Fibroblast of peridontal ligament (primary cell): ENCODE results near the gene CDC25B.
A peak's percentile ranks its signal among the peaks of the same experiment; 100 is the strongest.

Source experiments
- DNase-seq: peaks from one replicate; pipeline ENCODE4 v3.0.0-alpha.2; 2010; ENCODE audit errors: extremely low read depth

Gene CDC25B

DNA sequence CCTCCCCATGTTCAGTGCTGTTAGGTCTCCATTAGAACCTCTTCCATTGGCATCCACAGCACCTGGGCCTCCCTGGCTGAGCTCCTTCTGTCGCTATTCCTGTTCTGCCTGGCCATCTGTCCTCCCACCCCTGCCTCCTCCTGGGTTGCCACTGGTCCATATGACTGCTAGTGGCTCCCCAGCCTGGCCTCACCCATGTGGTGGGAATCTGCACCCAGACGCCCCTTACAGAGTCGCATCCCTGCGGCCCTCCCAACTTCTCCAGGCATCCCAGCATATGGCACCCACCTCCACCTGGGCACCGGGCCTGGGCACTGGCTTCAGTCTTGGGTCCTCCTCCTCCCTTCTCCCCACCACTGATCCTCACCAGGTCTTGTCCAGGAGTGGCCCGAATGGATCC is 7.7 kb downstream of the CDC25B start:
- DNase-seq, result no peak

DNA sequence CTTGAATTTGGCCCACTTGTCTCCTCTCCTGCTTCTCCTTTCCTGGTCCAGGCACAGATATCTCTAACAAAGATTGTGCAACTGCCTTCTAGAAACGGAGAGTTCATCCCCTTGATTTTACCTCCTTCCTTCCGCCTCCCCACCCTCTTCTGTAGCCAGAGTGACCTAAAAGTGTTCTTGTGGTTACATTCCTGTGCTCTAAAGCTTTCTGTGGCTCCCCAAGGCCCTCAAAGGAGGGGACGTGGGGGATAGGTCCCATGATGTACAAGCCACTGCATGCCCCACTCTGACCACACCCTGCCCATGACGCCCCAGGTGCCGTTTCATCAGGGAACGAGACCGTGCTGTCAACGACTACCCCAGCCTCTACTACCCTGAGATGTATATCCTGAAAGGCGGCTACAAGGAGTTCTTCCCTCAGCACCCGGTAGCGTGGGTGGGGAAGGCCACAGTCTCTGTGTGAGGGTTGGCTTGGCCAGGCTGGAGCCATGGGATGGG is 8.2 kb downstream of the CDC25B start:
- no peak for DNase-seq

DNA sequence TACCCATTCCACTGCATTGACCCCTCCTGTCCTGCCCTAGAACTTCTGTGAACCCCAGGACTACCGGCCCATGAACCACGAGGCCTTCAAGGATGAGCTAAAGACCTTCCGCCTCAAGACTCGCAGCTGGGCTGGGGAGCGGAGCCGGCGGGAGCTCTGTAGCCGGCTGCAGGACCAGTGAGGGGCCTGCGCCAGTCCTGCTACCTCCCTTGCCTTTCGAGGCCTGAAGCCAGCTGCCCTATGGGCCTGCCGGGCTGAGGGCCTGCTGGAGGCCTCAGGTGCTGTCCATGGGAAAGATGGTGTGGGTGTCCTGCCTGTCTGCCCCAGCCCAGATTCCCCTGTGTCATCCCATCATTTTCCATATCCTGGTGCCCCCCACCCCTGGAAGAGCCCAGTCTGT is 8.7 kb downstream of the CDC25B start:
- DNase-seq, result no peak

DNA sequence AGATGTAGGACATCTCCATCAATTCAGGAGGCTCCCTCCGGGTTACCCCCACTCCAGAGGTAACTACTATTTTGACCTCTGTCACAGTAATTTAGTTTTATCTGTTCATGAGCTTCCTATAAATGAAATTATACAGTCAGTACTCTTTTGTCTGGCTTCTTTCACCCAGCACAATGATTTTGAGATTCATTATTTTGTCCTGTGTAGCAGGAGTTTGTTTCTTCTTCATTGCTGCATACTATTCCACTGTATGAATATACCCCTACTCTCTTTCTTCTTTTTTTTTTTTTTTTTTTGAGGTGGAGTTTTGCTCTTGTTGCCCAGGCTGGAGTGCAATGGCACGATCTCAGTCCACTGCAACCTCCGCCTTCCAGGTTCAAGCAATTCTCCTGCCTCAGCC is 12.4 kb downstream of the CDC25B start:
- DNase-seq, result no peak

DNA sequence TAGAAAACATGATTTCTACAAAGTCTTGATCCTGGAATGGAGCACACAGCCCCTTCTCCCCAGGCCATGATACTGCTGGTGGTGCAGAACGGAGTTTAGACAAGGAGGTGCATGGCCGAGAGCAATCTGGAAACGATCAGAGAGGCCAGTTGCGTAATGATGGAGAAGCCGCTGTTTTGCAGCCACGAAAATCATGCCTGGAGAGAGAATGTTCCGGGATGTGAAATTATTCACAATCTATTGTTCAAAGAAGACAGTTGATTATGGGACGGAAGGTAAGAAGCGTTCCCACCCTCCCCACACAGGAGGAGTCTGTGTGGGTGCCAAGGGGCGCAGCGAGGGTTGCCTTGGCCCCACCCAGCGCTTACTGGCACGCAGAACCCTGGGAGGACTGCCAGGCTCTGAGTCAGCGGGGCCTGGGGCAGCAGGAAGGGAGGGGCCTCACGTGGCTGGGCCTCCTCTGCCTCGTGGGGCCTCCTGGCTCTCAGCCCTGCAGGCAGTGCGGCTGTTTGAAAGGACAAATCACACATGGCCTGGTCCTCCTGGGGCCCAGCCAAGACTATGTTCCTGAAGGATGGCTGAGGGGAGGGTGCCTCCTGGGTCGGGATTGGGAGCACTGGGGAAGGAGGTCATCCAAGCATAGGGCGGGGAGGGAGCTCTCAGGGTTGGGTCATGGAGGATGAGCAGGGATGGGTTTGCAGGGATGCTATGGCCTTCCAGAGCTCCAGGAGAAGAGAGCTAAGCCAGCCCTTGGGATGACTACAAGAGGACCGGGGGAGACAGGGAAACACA is 15.6 kb downstream of the CDC25B start:
- DNase-seq, result peak; percentile 99

DNA sequence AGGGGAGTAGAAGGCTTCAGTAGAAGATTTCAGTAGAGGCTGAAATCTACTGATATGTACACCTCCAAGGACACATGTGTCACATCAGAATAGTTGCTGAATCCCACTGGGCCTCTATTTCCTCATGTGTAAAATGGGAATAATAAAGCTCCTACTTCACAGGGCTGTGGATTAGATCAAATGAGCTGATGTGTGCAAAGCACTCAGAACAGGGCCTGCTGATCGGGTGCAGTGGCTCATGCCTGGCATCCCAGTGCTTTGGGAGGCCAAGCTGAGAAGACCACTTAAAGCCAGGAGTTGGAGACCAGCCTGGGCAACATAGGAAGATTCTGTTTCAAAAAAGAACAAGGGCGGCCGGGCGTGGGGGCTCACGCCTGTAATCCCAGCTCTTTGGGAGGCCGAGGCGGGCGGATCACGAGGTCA is 16.2 kb downstream of the CDC25B start:
- no peak for DNase-seq

DNA sequence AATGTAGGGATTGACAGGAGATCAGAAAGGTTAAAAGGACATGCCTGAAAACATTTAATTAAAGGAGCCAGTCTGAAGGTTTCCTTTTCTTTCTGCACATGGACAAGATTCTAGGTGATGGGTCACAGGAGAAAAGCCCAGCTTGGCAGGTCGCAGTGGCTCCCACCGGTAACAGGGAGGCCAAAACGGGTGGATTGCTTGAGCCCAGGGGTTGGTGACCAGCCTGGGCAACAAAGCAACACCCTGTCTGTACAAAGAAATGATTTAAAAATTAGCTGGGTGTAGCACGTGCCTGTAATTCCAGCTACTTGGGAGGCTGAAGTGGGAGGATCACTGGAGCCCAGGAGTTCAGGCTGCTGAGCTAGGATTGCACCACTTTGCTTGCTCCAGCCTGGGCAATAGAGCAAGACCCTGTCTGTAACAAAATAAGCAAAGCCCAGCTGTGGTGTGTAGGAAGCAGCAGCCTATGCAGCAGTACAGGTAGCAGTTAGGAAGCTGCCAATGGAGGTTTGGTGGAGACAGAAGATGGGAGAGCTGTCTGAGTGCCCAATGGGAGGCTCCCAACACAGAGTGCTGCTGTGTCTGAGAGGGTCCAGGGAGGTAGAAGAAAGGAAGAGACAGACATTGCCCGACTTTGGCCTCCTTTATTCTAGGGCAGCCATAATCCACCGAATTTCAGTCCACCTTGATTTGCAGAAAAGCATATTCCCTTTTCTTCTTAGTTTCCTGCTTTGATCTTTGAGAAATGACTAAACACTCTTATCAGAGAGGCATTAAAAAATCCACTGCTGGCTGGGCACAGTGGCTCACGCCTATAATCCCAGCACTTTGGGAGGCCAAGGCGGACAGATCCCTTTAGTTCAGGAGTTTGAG is 17.1 kb downstream of the CDC25B start:
- no peak for DNase-seq

DNA sequence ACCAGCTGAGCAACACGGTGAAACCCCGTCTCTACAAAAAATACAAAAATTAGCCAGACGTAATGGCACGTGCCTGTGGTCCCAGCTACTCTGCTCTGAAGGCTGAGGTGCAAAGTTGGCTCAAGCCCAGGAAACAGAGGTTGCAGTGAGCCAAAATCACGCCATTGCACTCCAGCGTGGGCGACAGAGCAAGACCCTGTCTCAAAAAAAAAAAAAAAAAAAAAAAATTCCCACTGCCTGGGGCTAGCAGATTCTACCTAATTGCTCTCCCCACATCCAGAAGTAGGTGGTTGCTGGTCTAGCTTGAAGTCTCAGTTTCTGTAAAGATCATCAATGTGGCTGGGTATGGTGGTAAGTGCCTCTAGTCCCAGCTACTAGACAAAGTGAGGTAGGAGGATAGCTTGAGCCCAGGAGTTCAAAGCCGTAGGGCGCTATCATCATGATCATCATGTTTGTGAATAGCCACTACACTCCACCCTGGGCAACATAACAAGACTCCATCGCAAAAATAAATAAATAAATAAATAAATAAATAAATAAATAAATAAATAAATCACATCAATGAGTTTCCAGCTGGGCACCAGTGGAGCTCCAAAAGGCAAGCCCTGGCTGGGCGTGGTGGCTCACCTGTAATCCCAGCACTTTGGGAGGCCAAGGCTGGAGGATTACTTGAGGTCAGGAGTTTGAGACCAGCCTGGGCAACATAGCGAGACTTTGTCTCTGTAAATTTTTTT is 17.9 kb downstream of the CDC25B start:
- DNase-seq, result no peak

DNA sequence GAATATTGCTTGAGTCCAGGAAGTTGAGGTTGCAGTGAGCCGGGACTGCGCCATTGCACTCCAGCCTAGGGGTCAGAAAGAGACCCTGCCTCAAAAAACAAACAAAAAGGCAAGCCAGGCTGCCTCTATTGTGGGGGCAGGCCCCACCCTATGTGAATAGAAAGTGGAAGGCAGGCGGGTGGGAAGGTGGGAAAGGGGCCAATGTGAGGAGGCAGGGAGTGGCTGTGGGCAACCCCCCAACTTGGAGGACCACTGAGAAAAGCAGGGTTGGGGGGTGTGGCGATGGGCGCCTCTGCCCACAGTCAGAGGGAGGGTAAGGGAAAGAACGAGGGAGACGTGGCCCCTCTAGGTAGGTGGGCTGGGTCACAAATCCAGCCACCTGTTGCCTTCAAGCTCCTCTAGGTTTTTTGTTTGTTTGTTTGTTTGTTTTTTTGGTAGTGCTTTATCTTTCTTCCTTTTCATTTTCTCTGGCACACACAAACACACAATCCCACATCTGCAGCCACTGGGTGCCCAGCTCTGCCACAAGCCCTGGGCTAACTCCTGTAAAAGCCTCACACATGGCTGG is 18.9 kb downstream of the CDC25B start:
- DNase-seq, result no peak

DNA sequence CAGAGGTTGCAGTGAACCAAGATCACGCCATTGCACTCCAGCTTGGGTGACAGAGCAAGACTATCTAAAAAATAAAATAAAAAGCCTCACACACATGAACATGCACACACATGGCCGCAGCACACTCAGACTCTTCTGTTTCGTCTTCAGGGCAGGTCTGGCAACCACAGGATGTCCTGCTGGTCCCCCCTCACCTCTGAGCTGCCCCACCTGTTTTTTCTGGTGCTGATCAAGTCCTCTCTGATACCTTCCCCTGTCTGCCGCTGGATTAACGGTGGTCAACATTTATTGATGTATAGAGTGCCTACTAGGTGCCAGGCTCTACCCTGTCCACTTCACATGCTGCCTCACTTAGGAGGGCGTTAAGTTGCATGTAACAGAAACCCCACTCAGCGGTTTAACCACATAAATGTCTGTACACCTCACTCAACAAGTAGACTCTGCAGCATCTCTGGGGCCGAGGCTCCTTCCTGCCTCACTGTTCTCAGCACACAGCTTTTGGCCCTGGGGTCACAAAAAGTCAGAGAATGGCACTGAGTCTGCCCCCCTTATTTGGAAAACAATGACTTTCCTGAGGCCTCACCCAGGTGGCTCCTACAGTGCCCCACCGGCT is 19.7 kb downstream of the CDC25B start:
- DNase-seq, result no peak

DNA sequence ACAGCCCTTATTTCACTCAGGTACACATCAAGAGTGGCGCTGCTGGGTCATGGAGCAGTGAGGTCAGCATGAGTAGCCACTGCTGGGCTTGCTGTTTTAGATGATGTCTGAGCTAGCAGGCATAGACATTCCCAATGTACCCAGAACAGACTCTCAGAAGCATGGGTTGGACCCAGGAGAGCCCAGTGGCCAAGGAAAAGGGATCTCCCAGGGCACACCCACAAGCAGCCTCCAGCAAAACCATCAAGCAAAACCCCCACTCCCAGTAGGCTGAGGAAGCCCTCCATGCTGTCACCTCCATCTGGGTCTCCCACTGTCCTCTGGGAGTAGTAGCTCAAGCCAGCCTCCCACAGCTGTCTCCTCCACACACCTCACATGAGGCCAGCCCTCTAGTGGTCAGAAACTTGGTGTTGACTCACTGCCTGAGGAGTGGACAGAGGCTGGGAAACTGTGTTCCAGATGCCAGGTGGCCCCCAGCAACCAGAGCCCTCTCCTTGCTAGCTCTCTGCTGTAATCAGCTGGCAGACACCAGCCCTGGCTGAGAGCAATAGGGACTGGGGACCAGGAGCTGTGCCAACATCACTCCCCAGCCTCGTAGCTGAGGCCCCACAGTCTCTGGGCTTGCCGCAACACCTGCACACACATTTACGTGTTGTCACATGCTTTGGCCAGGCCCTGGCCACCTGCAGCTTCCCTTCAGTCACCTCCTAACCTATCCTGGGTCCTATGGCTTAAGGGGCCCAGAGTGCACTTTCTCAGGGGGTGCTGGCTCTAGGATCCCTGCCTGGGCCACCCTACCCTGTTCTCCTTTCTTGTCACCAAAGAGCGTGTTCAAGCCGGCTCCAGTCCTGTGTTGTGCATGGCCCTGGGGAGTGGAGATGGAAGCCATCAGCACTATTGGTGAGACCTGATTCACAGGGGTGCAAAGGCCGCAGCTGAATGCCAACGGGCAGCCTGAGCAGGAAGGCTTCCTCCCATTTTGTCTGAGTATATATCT is 22.3 kb downstream of the CDC25B start:
- peak; percentile 71 for DNase-seq

DNA sequence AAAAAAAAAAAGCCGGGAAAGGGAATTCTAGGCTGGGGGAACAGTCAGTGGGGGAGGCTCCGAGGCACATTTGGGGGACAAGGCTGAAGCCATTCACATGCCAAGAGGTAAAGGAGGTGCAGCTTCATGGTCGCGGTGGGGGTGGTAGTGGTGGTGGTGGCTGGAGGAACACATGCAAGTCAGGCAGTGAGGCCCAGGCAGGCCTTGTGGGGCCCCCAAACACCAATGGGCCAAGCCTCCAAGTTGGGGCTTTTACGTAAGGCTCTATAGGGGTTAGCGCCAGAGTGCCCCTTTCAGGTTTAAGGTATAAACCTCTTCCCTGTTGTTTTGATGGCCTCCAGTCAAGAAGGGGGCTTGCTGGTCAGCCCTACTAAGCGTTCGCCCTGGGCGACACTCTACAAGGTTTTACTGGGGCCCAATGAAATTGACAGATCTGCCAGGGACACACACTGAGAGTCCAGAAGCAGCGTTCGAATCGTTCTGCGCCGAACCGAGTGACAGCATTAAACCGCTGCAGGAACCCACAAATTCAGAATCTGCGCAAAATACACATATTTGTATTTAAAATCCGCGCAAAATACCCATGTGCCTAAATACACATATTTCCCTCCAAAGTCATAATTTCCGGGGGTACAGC is 23.4 kb downstream of the CDC25B start:
- DNase-seq, result no peak

DNA sequence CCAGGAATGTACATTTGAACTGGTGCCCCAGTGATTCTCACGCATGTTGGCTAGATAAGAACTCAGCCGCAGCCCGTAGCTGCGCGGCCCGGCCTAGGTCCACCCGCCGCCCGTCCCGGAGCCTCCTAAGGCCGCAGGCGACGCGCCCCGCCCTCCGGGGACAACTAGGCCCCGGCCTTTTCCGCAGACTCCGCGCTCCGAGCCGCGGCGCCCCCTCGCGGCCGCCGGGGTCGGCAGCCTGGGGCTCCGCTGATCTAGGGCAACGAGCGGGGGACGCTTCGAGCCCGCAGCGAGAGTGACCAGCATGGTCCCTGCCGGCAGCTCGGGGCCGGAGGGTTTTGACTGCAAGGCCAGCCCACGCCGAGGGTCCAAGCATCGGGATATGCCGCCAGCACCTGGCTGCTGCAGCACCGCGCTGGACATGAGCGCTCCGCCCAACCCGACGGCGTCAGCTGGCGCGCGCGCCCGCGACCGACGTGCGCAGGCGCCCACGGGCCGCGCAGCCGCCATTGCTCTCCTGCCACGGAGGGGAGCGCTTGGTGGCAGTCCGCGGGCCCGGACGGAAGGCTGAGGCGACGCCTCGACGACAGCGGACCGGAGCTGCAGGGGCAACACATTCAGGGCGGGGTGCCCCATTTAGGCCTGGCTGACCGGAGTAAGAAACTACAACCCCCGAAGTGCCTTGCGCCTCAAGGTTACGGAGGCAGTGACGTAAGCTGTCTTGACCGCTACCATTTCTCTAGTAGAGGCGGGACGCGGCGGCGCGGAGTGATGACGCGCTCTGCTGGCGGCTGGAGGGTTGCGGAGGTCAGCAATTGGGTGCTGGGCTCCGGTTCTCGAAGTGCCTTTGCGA is 24.2 kb downstream of the CDC25B start, which contains the start of gene AP5S1:
Gene AP5S1 (plus strand): TSS at position 500 of the 853 bp plus-strand sequence. CDS start 1,571 bp downstream, outside the sequence.
- peak; percentile 96 for DNase-seq

DNA sequence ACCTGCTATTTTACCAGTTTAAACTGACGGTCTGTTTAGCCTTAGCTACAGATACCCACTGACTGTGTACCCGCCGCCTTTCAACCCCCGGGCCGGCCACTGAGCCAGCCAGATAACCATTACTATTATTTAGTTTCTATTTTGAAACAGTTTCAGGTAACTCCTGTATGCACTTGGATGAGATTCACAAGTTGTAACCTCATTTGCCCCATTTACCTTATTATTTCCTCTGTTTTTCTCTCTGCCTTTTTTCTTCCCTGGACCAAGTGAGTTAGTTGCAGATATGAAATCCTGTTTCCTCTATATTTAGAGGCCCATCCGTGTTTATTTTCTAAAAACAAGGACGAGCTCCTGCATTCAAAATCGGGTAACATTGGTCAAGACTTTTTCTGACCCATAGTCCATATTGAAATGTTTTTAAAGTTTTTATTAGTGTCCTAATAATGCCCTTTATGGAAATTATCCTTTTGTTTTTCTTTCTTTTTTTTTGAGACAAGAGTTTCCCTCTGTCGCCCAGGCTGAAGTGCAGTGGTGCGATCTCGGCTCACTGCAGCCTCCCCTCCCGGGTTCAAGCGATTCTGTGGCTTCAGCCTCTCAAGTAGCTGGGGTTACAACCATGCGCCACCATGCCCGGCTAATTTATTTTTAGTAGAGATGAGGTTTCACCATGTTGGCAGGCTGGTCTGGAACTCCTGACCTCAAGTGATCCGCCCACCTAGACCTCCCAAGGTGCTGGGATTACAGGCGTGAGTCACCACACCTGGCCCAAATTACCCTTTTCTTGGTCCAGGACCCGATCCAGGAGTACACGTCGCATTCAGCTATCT is 25.0 kb downstream of the CDC25B start:
- no peak for DNase-seq

DNA sequence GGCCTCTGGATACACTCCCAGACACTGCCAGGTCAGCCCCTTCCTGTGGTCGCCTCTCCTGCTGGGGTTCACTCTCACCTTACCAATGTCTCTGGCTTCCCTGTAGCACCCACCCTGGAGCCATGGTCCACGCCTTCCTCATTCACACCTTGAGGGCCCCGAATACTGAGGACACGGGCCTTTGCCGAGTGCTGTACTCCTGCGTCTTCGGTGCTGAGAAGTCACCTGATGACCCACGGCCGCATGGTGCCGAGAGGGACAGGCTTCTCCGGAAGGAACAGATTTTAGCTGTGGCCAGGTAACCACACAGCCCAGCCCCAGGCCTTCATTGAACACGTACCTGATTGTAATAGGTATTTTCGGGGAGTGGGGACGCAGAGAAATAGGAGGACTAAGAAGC is 25.9 kb downstream of the CDC25B start:
- DNase-seq, result no peak

DNA sequence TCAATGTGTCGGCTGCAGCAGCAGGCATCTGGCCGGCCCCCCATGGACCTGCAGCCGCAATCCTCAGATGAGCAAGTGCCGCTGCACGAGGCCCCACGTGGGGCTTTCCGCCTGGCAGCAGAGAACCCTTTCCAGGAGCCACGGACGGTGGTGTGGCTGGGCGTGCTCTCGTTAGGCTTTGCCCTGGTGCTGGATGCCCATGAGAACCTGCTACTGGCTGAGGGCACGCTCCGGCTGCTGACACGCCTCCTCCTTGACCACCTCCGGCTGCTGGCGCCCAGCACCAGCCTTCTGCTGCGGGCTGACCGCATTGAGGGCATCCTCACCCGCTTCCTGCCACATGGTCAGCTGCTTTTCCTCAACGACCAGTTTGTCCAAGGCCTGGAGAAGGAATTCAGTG is 27.8 kb downstream of the CDC25B start:
- DNase-seq, result no peak

DNA sequence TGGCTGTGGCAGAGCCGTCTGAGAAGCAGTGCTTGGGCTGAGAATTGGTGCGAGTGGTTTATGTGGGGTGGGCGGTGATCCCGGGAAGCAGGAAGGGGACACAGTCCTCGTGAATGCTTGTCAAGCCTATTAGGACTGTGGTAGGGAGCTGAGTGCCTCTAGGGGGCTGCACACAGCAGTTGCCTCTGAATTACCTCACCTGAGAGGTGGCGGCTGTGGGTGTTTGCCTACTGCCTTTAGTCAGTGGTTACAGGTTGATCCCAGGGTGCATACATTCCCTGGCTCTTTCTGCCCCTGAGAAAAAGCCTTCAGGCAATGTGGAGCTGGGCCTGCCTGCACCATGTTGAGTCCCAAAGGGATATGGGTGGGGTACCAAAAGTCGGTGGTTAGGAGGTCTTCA is 29.4 kb downstream of the CDC25B start:
- DNase-seq, result no peak

DNA sequence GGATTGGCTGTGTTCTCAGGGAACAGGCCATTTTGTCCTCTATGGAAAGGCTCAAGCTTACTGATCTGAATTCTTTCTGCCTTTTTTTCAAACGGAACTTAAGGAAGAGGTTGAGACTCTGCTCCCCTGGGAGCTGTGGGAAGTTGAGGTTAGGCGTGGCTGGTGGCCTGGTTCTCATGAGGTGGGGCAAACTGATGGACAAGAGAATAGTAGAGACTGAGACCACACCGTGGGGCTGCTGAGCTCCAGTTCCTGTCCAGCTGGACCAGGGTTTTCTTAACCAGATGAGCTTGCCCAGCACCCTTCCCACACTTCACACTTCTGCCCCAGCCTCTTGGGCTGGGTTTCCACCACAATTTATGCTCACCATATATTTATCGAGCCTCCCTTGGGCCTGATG is 30.3 kb downstream of the CDC25B start:
- no peak for DNase-seq
